A673 (cell line): ENCODE data around the gene ZNF385C. TPM values are rescaled to one million over a fixed set of nuclear protein-coding genes. Genes with fewer than 3 reads are reported as not detected.
"Not testable (repeated sequence)": the region's sequence is repeated elsewhere in the genome, so short reads cannot be mapped to it uniquely, and the experiment has no call there.

Experiments used
- Bru-seq: library from RNA; stranded (reverse); fragments of 400-500 nt; gene quantifications from one replicate; lab custom pipeline; 2021; lab: Mats Ljungman, UMichigan
- BruChase-seq, 2 experiments: library from RNA; stranded (reverse); fragments of 400-500 nt; gene quantifications; one replicate each; lab custom pipeline; 2021; lab: Mats Ljungman, UMichigan
- BruUV-seq: library from RNA; stranded (reverse); fragments of 400-500 nt; replicated peaks from 2 replicates; lab custom pipeline; 2021; lab: Mats Ljungman, UMichigan
- CTCF ChIA-PET: fragments of 300-600 bp; sonication (Branson Sonifier 250); formaldehyde crosslinking; loops from one replicate; lab custom pipeline; 2022; ENCODE audit warnings: antibody characterized with exemption; lab: Charles Lee
- POLR2A ChIA-PET: fragments of 300-600 bp; sonication (Branson Sonifier 250); formaldehyde crosslinking; loops from one replicate; lab custom pipeline; 2022; ENCODE audit warnings: antibody characterized with exemption; ENCODE audit not compliant: low non-redundant PET; lab: Charles Lee
- DNase-seq: peaks from one replicate; pipeline ENCODE4 v3.0.0-alpha.2; 2015; ENCODE audit warnings: low spot score
- H3K27ac ChIP-seq: fragments of 200-600 bp; sonication (generic); 2 replicates; pipeline ENCODE4 v1.5.1; 2016; ENCODE audit warnings: mixed run types, low read depth, mild to moderate bottlenecking, mixed read lengths, antibody characterized with exemption, low read length; ENCODE audit not compliant: poor library complexity, severe bottlenecking
- H3K27me3 ChIP-seq: fragments of 200-600 bp; sonication (generic); replicated peaks from 2 replicates; pipeline ENCODE4 v1.6.1; 2017; ENCODE audit warnings: mixed run types, low read depth, mild to moderate bottlenecking, mixed read lengths, antibody characterized with exemption, low read length; ENCODE audit not compliant: insufficient read depth, poor library complexity
- H3K36me3 ChIP-seq: fragments of 200-600 bp; sonication (generic); 2 replicates; pipeline ENCODE4 v1.6.1; 2016; ENCODE audit warnings: mixed run types, mild to moderate bottlenecking, mixed read lengths, antibody characterized with exemption, low read length; ENCODE audit not compliant: insufficient read depth, poor library complexity, severe bottlenecking
- H3K4me1 ChIP-seq: fragments of 200-600 bp; sonication (generic); 2 replicates; pipeline ENCODE4 v1.6.1; 2017; ENCODE audit warnings: mixed run types, mild to moderate bottlenecking, mixed read lengths, antibody characterized with exemption, low read length; ENCODE audit not compliant: insufficient read depth, poor library complexity, severe bottlenecking
- H3K4me3 ChIP-seq: fragments of 200-600 bp; sonication (generic); 2 replicates; pipeline ENCODE4 v1.5.1; 2016; ENCODE audit warnings: low read depth, mixed run types, mild to moderate bottlenecking, mixed read lengths, low read length; ENCODE audit not compliant: poor library complexity, severe bottlenecking
- H3K9me3 ChIP-seq: fragments of 200-600 bp; sonication (generic); 2 replicates; pipeline ENCODE4 v1.6.1; 2016; ENCODE audit warnings: mixed run types, low read depth, mild to moderate bottlenecking, mixed read lengths, antibody characterized with exemption, low read length; ENCODE audit not compliant: poor library complexity, severe bottlenecking
- EZH2 ChIP-seq: fragments of 200-600 bp; sonication (generic); IDR thresholded peaks from 2 replicates; pipeline ENCODE4 v1.6.1; 2017; ENCODE audit warnings: borderline replicate concordance, low read depth, mild to moderate bottlenecking, mixed read lengths, antibody characterized with exemption, low read length; ENCODE audit not compliant: poor library complexity, severe bottlenecking
- intact Hi-C: fragments of 100-400 bp; cut with micrococcal nuclease; formaldehyde crosslinking; loops from one replicate; pipeline ENCODE4 v1.10.0; 2022; ENCODE audit not compliant: unreplicated experiment
- long read RNA-seq: library from polyadenylated mRNA; stranded (forward); transcript quantifications from one replicate; pipeline ENCODE4 v2.0.0, GENCODE V29; 2022
- total RNA-seq: library from RNA; stranded (reverse); gene quantifications from 2 replicates; pipeline ENCODE4 v1.2.3, GENCODE V29; 2021
- TF ChIP-seq, protein P1 (sequence below): fragments of 300-800, 200-600 bp; sonication (generic); conservative IDR thresholded peaks from 2 replicates; pipeline ENCODE4 v1.5.1; 2017; ENCODE audit warnings: low read depth, mild to moderate bottlenecking, antibody characterized with exemption, low read length, moderate library complexity, mixed read lengths

The ZNF385C gene
- total RNA-seq (0.15 and 0.17 TPM in 2 replicates), Bru-seq, nascent RNA (percentile 4 among the genes with signal in this experiment), BruChase-seq, experiment 1, labeled RNA remaining after a 2-hour chase (percentile 7 among the genes with signal in this experiment), BruChase-seq, experiment 2, labeled RNA remaining after a 6-hour chase (percentile 8 among the genes with signal in this experiment)
- long read RNA-seq = 0 reads

DNA sequence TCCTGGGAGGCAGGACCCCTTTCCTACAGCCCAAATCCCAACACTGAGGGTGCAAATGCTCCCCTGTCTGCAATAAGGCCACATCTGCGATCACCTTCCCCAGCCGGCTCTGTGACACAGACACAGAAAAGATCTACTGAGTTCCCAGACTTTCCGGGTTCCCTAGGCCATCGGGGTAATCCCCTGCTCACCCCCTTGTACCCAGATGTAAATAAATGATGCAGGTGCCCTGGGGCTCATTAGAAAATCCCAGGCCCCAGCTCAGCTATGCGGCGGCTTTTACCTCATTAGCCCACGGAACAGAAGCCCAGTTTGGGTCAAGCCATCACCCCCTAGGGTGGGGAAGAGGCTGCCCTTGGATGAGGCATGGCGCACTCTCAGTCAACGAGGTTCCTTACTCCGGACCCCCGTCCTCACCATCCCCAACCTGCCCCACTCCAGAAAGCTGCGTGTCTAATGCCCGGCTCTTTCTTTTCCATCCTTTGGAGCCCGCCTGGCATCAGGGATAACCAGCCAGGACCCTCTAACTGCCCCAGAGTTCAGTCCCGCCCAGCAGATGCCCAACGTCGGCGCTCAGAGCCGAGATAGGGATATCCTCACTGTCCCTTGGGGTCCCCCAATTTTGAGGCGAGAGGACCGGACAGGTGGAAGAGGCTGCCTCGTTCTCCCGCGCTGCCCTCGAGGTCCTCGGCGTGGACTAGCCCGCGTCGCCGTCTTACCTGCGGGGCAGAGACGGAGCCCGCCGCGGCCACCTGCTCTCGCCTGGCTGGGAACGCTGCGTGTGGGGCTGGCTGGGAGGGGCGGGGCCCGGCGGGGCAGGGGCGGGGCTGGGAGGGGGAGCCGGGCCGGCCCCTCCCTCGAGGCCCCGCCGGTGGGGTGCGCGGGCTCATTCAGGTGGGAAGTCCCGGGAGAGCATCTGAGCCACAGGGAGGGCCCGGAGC is at the start of gene ZNF385C:
ZNF385C (minus strand) TSS at position 783 of the 941 bp plus-strand sequence. CDS start 35,417 bp downstream, outside the sequence.
- H3K36me3 ChIP-seq = no peaks in the 10 kb centered on the region
- no peak for DNase-seq
- H3K27me3 ChIP-seq = no peaks in the 10 kb centered on the region
- no peak within 1 kb of the TSS for H3K27ac ChIP-seq
- TF ChIP-seq EZH2 = no peak
- TF ChIP-seq, protein P1, sequence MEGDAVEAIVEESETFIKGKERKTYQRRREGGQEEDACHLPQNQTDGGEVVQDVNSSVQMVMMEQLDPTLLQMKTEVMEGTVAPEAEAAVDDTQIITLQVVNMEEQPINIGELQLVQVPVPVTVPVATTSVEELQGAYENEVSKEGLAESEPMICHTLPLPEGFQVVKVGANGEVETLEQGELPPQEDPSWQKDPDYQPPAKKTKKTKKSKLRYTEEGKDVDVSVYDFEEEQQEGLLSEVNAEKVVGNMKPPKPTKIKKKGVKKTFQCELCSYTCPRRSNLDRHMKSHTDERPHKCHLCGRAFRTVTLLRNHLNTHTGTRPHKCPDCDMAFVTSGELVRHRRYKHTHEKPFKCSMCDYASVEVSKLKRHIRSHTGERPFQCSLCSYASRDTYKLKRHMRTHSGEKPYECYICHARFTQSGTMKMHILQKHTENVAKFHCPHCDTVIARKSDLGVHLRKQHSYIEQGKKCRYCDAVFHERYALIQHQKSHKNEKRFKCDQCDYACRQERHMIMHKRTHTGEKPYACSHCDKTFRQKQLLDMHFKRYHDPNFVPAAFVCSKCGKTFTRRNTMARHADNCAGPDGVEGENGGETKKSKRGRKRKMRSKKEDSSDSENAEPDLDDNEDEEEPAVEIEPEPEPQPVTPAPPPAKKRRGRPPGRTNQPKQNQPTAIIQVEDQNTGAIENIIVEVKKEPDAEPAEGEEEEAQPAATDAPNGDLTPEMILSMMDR = no peak
- H3K9me3 ChIP-seq = no peaks in the 10 kb centered on the region
- ChIA-PET CTCF (interaction anchor here (0.6 kb wide), 1 partner anchor 30 kb away, joined by 3 read pairs; no protein-coding TSS in a partner anchor), POLR2A (no interaction called here)
- peak within 1 kb of the TSS; percentile 10 for H3K4me3 ChIP-seq
- no peaks in the 10 kb centered on the region for H3K4me1 ChIP-seq
- no TSS peak for BruUV-seq
- intact Hi-C loops = no loop called here

DNA sequence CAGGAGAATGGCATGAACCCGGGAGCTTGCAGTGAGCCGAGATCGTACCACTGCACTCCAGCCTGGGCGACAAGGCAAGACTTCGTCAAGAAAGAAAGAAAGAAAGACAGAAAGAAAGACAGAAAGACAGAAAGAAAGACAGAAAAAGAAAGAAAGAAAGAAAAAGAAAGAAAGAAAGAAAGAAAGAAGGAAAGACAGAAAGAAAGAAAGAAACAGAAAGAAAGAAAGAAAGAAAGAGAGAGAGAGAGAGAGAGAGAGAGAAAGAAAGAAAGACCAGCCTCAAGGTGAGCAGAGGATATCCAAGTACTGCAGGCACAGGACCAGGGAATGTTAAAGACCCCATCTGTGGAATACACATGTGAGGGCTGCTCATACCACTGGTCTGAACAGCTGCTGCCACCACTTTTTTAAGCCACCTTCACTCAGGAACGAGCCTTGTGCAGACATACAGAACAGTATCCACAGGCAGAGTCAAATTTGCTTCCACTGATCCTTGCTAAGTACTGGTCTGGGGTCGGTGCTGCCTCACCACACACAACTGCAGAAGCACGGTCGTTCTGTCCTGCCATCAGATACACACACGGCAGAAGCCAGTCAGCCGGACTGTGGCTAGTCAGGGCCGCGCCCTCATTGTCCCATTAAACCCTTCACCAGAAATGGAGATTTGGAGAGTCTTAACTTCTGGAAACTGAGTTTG is 48.8 kb upstream of the ZNF385C start:
- TF ChIP-seq EZH2 = no peak
- TF ChIP-seq, protein P1 = no peak
- BruUV-seq = no TSS peak
- Histone ChIP-seq H3K27ac (no peak overlapping the region), H3K36me3 (no peaks in the 10 kb centered on the region), H3K4me3 (no peak overlapping the region), H3K27me3 (no peaks in the 10 kb centered on the region), H3K9me3 (no peaks in the 10 kb centered on the region), H3K4me1 (no peaks in the 10 kb centered on the region)
- intact Hi-C loops = no loop called here
- CTCF ChIA-PET = no interaction called here
- POLR2A ChIA-PET = no interaction called here
- DNase-seq = no peak

GRCh38 chr17:42143138-42143537 is 44.9 kb upstream of the ZNF385C start:
- CTCF ChIA-PET, intact Hi-C loops: not testable (repeated sequence)

More at GRCh38 chr17:42143138-42143537, 44.9 kb upstream of the ZNF385C start:
- H3K27me3 ChIP-seq, DNase-seq, POLR2A ChIA-PET, H3K4me3 ChIP-seq, H3K27ac ChIP-seq, H3K4me1 ChIP-seq, H3K9me3 ChIP-seq, BruUV-seq, H3K36me3 ChIP-seq: not testable (repeated sequence)
